ENCODE measurements around the gene ZBTB12. TPM values are rescaled to one million over a fixed set of nuclear protein-coding genes. Genes with fewer than 3 reads are reported as not detected.

Gene ZBTB12
- total RNA-seq, 2 experiments from 2014 or later = 17.6 to 20.2 TPM

- H3K27ac ChIP-seq (ENCODE audit: low read depth, low read length, poor library complexity, severe bottlenecking) = no peak overlapping the region
- ChIA-PET CTCF (ENCODE audit: unreplicated experiment) (no interaction called here), POLR2A (no interaction called here)
- no peaks in the 10 kb centered on the region for H3K9me3 ChIP-seq (ENCODE audit: low read length)
- no peaks in the 10 kb centered on the region for H3K9me2 ChIP-seq (ENCODE audit: insufficient read depth, low read length)
- no peak overlapping the region for H2AFZ ChIP-seq (ENCODE audit: low read length)
- H3K79me2 ChIP-seq (ENCODE audit: insufficient read depth, low read depth, low read length) = no peaks in the 10 kb centered on the region
- H3K36me3 ChIP-seq (ENCODE audit: insufficient read depth, low read length) = peaks cover 32% of the 10 kb centered on the region; the same call in 1 of the 2 replicates
- no peaks in the 10 kb centered on the region for H4K20me1 ChIP-seq (ENCODE audit: insufficient read depth, low read length)
- intact Hi-C loops (cut with micrococcal nuclease; ENCODE audit: unreplicated experiment) = no loop called here
- H3K4me2 ChIP-seq (ENCODE audit: low read length) = no peak overlapping the region
- H3K4me3 ChIP-seq (ENCODE audit: low read depth, low read length, poor library complexity, severe bottlenecking) = no peak overlapping the region
- DNase-seq (ENCODE audit: low spot score) = no peak
- no TSS peak for BruUV-seq (replicated peaks)
- no peaks in the 10 kb centered on the region for H3K4me1 ChIP-seq (ENCODE audit: insufficient read depth, low read length, poor library complexity, severe bottlenecking)
- TF ChIP-seq CTCF (conservative IDR thresholded peaks at IDR 0.05; ENCODE audit: low read length) = no peak
- no peak for TF ChIP-seq EZH2phosphoT487 (IDR thresholded peaks at IDR 0.05; ENCODE audit: borderline replicate concordance, low read depth, low read length)
These were observed 47.0 kb upstream of the ZBTB12 start for GRCh38 chr6:31948753-31949413.

- Histone ChIP-seq H3K27ac (ENCODE audit: low read depth, low read length, poor library complexity, severe bottlenecking) (no peak overlapping the region), H3K36me3 (ENCODE audit: insufficient read depth, low read length) (peaks cover 27% of the 10 kb centered on the region; the same call in 1 of the 2 replicates), H3K4me2 (ENCODE audit: low read length) (no peak overlapping the region), H2AFZ (ENCODE audit: low read length) (no peak overlapping the region), H4K20me1 (ENCODE audit: insufficient read depth, low read length) (no peaks in the 10 kb centered on the region), H3K4me3 (ENCODE audit: low read depth, low read length, poor library complexity, severe bottlenecking) (no peak overlapping the region), H3K9me2 (ENCODE audit: insufficient read depth, low read length) (no peaks in the 10 kb centered on the region), H3K79me2 (ENCODE audit: insufficient read depth, low read depth, low read length) (no peaks in the 10 kb centered on the region), H3K9me3 (ENCODE audit: low read length) (no peaks in the 10 kb centered on the region), H3K4me1 (ENCODE audit: insufficient read depth, low read length, poor library complexity, severe bottlenecking) (no peaks in the 10 kb centered on the region)
- intact Hi-C loops (cut with micrococcal nuclease; ENCODE audit: unreplicated experiment) = no loop called here
- BruUV-seq (replicated peaks) = no TSS peak
- DNase-seq (ENCODE audit: low spot score) = no peak
- ChIA-PET POLR2A (no interaction called here), CTCF (ENCODE audit: unreplicated experiment) (no interaction called here)
- TF ChIP-seq EZH2phosphoT487 (IDR thresholded peaks at IDR 0.05; ENCODE audit: borderline replicate concordance, low read depth, low read length) = no peak
- no peak for TF ChIP-seq CTCF (conservative IDR thresholded peaks at IDR 0.05; ENCODE audit: low read length)
These were observed 46.4 kb upstream of the ZBTB12 start for GRCh38 chr6:31948306-31948705.

- BruUV-seq (replicated peaks) = no TSS peak
- POLR2A ChIA-PET = no interaction called here
- H3K4me2 ChIP-seq (ENCODE audit: low read length) = no peak overlapping the region
These were observed 46.0 kb upstream of the ZBTB12 start for GRCh38 chr6:31947864-31948263.

More at GRCh38 chr6:31947864-31948263, 46.0 kb upstream of the ZBTB12 start:
- peaks cover 22% of the 10 kb centered on the region; the same call in 1 of the 2 replicates for H3K36me3 ChIP-seq (ENCODE audit: insufficient read depth, low read length)
- H3K79me2 ChIP-seq (ENCODE audit: insufficient read depth, low read depth, low read length) = no peaks in the 10 kb centered on the region
- H3K27ac ChIP-seq (ENCODE audit: low read depth, low read length, poor library complexity, severe bottlenecking) = no peak overlapping the region
- CTCF ChIA-PET (ENCODE audit: unreplicated experiment) = no interaction called here
- no peak overlapping the region for H3K4me3 ChIP-seq (ENCODE audit: low read depth, low read length, poor library complexity, severe bottlenecking)
- TF ChIP-seq EZH2phosphoT487 (IDR thresholded peaks at IDR 0.05; ENCODE audit: borderline replicate concordance, low read depth, low read length) (no peak), CTCF (conservative IDR thresholded peaks at IDR 0.05; ENCODE audit: low read length) (no peak)
- no peak overlapping the region for H2AFZ ChIP-seq (ENCODE audit: low read length)
- no peaks in the 10 kb centered on the region for H4K20me1 ChIP-seq (ENCODE audit: insufficient read depth, low read length)
- intact Hi-C loops (cut with micrococcal nuclease; ENCODE audit: unreplicated experiment) = no loop called here
- DNase-seq (ENCODE audit: low spot score) = no peak
- H3K9me3 ChIP-seq (ENCODE audit: low read length) = no peaks in the 10 kb centered on the region
- H3K4me1 ChIP-seq (ENCODE audit: insufficient read depth, low read length, poor library complexity, severe bottlenecking) = no peaks in the 10 kb centered on the region
- no peaks in the 10 kb centered on the region for H3K9me2 ChIP-seq (ENCODE audit: insufficient read depth, low read length)

All from OCI-LY7 (cell line).